ENCODE results near the gene KCNJ6.
A peak's percentile ranks its signal among the peaks of the same experiment; 100 is the strongest.

KCNJ6 gene

DNA sequence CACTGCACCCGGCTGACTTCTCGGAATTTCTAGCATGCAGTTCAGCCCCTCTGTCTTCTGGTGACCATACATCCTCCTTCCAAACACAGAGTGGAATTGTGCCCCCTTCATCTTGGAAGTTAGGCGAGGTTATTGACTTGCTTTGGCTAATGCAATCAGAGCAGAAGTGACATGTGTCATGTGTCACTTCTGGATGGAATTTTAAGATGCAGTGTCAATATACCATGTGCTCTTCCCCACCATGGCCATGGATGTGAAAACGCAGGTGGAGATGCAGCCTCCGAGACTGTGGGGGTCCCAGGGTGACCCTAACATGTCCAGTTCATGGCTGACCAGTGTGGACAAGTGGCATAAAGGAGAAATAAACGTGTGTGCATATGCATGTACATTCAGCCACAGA, 83.0 kb downstream of the KCNJ6 start:
- peaks cover 6% of the 10 kb centered on the region; the same call in 1 of the 2 replicates for H3K4me1 ChIP-seq (ENCODE audit: insufficient read depth, low read length)

DNA sequence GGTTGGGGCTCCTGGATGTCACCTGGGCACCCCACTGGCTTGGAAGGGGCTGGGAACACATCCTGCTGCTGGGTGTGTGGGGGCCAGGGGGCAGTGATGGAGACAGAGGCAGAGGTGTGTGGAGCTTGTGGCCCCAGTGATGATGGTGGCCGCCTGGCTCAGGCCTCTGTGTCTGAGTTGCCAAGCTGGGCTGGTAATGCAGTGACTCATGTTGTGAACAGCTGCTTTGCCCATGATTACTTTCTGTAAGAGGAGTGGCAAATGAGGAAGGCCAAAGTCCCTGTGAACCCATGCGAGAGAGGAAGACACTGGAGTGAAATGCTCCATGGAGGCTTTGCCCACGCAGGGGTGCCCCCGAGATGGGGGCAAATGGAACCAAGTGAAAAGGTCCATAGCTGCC, 86.8 kb downstream of the KCNJ6 start:
- H3K4me3 ChIP-seq (ENCODE audit: low read length) = no peak overlapping the region
- H3K4me1 ChIP-seq (ENCODE audit: insufficient read depth, low read length) = peaks cover 6% of the 10 kb centered on the region; the same call in 1 of the 2 replicates
- no peak overlapping the region for H3K9ac ChIP-seq (ENCODE audit: low read depth, low read length)
- H3K27me3 ChIP-seq (ENCODE audit: insufficient read depth, low read length) = no peaks in the 10 kb centered on the region
- no peaks in the 10 kb centered on the region for H3K36me3 ChIP-seq (ENCODE audit: insufficient read depth, low read depth, low read length)
- no peaks in the 10 kb centered on the region for H3K9me3 ChIP-seq (ENCODE audit: insufficient read depth, low read depth, low read length)
- no peak overlapping the region for H3K27ac ChIP-seq (ENCODE audit: low read length)

More for the DNA sequence above, 83.0 kb downstream of the KCNJ6 start:
- no peaks in the 10 kb centered on the region for H3K36me3 ChIP-seq (ENCODE audit: insufficient read depth, low read depth, low read length)
- no peaks in the 10 kb centered on the region for H3K9me3 ChIP-seq (ENCODE audit: insufficient read depth, low read depth, low read length)
- H3K27me3 ChIP-seq (ENCODE audit: insufficient read depth, low read length) = no peaks in the 10 kb centered on the region
- H3K9ac ChIP-seq (ENCODE audit: low read depth, low read length) = no peak overlapping the region
- H3K4me3 ChIP-seq (ENCODE audit: low read length) = no peak overlapping the region
- no peak overlapping the region for H3K27ac ChIP-seq (ENCODE audit: low read length)

DNA sequence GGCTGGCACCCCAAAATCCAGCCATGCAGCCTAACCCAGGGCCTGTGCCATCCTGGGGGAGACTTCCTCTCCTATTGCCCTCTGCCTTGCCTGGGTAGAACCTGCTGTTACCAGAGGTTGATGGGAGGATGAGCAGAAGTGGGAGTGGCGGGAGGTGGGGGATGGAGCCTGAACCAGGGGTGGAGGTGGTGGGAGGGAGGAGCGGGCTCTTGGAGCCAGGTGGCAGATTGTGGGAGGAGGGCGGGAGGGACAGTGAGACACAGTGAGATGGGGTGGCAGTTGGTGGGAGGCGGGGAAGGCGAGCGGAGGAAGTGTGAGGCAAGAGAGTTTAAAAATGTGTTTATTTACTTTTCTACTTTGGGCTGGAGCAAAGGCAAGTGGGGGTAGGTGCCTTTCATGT, 87.3 kb downstream of the KCNJ6 start:
- Histone ChIP-seq H3K9me3 (ENCODE audit: insufficient read depth, low read depth, low read length) (no peaks in the 10 kb centered on the region), H3K36me3 (ENCODE audit: insufficient read depth, low read depth, low read length) (no peaks in the 10 kb centered on the region), H3K4me3 (ENCODE audit: low read length) (no peak overlapping the region), H3K27ac (ENCODE audit: low read length) (no peak overlapping the region), H3K27me3 (ENCODE audit: insufficient read depth, low read length) (no peaks in the 10 kb centered on the region), H3K9ac (ENCODE audit: low read depth, low read length) (no peak overlapping the region), H3K4me1 (ENCODE audit: insufficient read depth, low read length) (peaks cover 6% of the 10 kb centered on the region; the same call in 1 of the 2 replicates)

DNA sequence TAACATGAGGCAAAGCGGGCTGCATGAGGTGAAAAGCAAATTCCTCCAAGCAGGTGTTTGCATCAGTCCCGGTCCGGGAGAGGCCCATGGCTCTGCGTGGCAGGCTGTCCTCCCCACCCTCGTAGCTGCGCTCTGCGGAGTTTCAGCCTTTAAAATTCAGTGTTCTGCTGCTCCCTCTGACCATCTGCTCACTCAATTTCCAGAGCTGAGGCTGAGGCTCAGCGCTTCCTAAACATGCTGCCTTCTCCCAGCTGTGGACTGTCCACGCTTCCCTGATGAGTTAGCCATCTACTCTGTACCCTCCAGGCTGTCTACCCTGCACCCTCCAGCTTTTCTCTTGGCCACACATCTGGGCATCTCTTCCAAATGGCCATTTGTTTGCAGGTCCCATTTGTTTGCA, 87.7 kb downstream of the KCNJ6 start:
- Histone ChIP-seq H3K4me3 (ENCODE audit: low read length) (no peak overlapping the region), H3K27ac (ENCODE audit: low read length) (no peak overlapping the region), H3K9ac (ENCODE audit: low read depth, low read length) (no peak overlapping the region)

DNA sequence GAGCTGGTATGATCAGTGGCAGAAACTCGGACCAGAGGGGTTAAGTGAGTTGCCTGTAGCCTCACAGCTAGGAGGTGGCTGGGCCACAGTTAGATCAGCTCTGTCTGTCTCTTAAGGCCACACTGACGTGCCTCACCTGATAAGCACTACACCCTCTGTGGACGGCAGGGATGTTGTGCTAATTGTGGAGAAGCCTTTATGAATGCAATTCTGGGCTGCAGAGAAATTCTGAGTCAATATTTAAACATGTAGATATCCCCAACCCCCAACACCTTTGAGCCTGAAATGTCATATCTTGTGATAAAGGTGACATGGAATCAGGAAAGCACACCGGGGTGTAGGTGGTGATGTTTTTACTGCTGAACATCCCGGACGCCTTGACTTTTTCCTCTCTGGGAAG, 88.3 kb downstream of the KCNJ6 start:
- Histone ChIP-seq H3K27ac (ENCODE audit: low read length) (no peak overlapping the region), H3K9me3 (ENCODE audit: insufficient read depth, low read depth, low read length) (no peaks in the 10 kb centered on the region), H3K4me3 (ENCODE audit: low read length) (no peak overlapping the region), H3K4me1 (ENCODE audit: insufficient read depth, low read length) (peaks cover 6% of the 10 kb centered on the region; the same call in 1 of the 2 replicates), H3K9ac (ENCODE audit: low read depth, low read length) (no peak overlapping the region), H3K36me3 (ENCODE audit: insufficient read depth, low read depth, low read length) (no peaks in the 10 kb centered on the region), H3K27me3 (ENCODE audit: insufficient read depth, low read length) (no peaks in the 10 kb centered on the region)

More for the DNA sequence above, 87.7 kb downstream of the KCNJ6 start:
- H3K4me1 ChIP-seq (ENCODE audit: insufficient read depth, low read length) = peaks cover 6% of the 10 kb centered on the region; the same call in 1 of the 2 replicates
- no peaks in the 10 kb centered on the region for H3K27me3 ChIP-seq (ENCODE audit: insufficient read depth, low read length)
- H3K36me3 ChIP-seq (ENCODE audit: insufficient read depth, low read depth, low read length) = no peaks in the 10 kb centered on the region
- no peaks in the 10 kb centered on the region for H3K9me3 ChIP-seq (ENCODE audit: insufficient read depth, low read depth, low read length)

DNA sequence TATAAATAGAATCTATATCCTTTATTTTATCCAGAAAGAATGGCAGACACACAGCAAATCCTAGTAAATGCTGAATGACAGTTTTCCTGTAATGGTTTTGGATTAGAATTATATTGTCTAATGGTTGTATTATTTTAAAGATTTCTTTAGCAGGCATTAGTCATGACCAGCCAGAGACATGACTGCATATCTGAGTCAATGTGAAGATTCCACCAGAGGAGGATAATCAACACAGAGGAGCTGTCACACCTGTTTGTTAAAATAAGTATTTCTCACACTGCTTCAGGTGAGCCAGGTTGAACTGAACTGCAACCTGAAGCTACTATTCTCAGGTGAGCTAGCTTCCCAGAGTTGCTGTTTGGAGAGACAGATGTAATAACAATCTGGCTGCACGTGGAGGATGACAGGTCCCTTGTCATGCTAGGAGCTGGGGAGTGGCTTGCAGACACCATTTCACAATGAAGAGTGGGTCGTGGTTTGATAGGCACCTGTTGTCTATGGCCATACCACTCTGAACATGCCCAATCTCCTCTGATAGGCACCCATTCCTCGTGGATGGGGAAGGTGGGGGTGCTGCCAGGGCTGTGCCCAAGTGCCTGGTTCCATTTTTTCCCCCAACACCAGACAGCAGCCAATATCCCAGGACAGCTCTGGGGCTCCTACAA, 94.3 kb downstream of the KCNJ6 start:
- Histone ChIP-seq H3K9me3 (ENCODE audit: insufficient read depth, low read depth, low read length) (no peaks in the 10 kb centered on the region), H3K9ac (ENCODE audit: low read depth, low read length) (no peak overlapping the region), H3K27me3 (ENCODE audit: insufficient read depth, low read length) (no peaks in the 10 kb centered on the region), H3K27ac (ENCODE audit: low read length) (no peak overlapping the region), H3K4me1 (ENCODE audit: insufficient read depth, low read length) (peaks cover 25% of the 10 kb centered on the region), H3K36me3 (ENCODE audit: insufficient read depth, low read depth, low read length) (no peaks in the 10 kb centered on the region), H3K4me3 (ENCODE audit: low read length) (no peak overlapping the region)

DNA sequence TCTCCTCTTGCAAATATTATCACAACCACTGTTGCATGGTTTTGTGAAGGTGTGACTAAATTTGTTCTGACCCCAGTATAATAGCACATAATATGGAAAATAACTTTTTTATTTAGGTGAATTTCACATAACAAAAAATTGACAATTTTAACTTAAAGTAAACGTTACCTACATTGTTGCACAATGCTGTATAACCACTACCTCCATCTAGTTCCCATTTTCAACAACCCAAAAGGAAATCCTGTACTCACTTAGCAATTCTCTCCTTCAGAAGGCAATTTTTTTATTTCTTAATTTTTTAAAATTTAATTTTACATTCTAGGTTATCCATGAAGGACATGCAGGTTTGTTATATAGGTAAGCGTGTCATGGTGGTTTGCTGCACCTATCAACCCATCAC, 95.2 kb downstream of the KCNJ6 start:
- no peaks in the 10 kb centered on the region for H3K36me3 ChIP-seq (ENCODE audit: insufficient read depth, low read depth, low read length)
- peaks cover 25% of the 10 kb centered on the region for H3K4me1 ChIP-seq (ENCODE audit: insufficient read depth, low read length)
- no peaks in the 10 kb centered on the region for H3K27me3 ChIP-seq (ENCODE audit: insufficient read depth, low read length)
- no peak overlapping the region for H3K9ac ChIP-seq (ENCODE audit: low read depth, low read length)
- no peaks in the 10 kb centered on the region for H3K9me3 ChIP-seq (ENCODE audit: insufficient read depth, low read depth, low read length)
- no peak overlapping the region for H3K4me3 ChIP-seq (ENCODE audit: low read length)
- no peak overlapping the region for H3K27ac ChIP-seq (ENCODE audit: low read length)

DNA sequence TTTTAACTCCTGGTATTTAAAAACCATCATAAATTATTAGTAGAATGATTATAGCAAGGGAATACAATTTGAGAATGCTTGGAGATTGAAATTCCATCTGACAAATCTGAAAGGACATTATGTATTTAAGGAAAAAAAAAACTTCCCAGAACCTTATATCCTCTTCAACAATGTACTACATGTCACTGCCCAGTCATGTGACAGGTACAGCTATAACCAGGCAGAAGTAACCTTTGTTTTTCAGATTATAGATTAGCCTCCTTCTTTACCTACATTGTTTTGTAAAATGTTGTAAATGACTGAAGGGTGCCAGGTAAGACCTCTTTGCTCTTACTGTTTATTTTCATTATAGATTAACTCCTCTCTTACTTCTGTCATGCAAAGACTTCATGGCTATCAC, 96.9 kb downstream of the KCNJ6 start:
- H3K27me3 ChIP-seq (ENCODE audit: insufficient read depth, low read length) = no peaks in the 10 kb centered on the region
- no peaks in the 10 kb centered on the region for H3K9me3 ChIP-seq (ENCODE audit: insufficient read depth, low read depth, low read length)
- peak overlapping the region; percentile 6; the same call in 1 of the 2 replicates for H3K9ac ChIP-seq (ENCODE audit: low read depth, low read length)
- no peaks in the 10 kb centered on the region for H3K36me3 ChIP-seq (ENCODE audit: insufficient read depth, low read depth, low read length)
- H3K4me1 ChIP-seq (ENCODE audit: insufficient read depth, low read length) = peaks cover 25% of the 10 kb centered on the region
- no peak overlapping the region; the same call in 1 of the 2 replicates for H3K4me3 ChIP-seq (ENCODE audit: low read length)
- no peak overlapping the region for H3K27ac ChIP-seq (ENCODE audit: low read length)

DNA sequence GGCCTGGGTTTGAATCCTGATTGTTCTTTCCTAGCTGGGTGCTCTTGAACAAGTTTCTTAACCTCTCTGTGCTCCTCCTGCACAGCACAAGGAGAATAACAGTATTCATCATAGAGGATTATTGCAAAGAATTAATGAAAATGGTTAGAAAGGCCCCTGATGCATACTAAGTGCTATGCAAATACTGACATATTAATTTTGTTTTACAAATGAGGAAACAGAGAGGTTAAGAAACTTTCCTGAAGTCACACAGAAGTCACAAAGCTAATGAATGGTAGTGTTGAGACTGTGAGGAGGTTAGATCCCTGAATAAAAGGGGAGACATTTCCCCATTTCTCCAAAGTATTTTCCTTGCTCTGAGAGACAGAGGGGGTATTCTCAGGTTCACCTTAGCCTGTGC, 99.0 kb downstream of the KCNJ6 start:
- H3K9me3 ChIP-seq (ENCODE audit: insufficient read depth, low read depth, low read length) = peaks cover 8% of the 10 kb centered on the region; the same call in 1 of the 2 replicates
- no peak overlapping the region for H3K9ac ChIP-seq (ENCODE audit: low read depth, low read length)
- H3K4me1 ChIP-seq (ENCODE audit: insufficient read depth, low read length) = peaks cover 25% of the 10 kb centered on the region
- H3K27me3 ChIP-seq (ENCODE audit: insufficient read depth, low read length) = no peaks in the 10 kb centered on the region
- no peaks in the 10 kb centered on the region for H3K36me3 ChIP-seq (ENCODE audit: insufficient read depth, low read depth, low read length)
- H3K27ac ChIP-seq (ENCODE audit: low read length) = no peak overlapping the region
- no peak overlapping the region for H3K4me3 ChIP-seq (ENCODE audit: low read length)

DNA sequence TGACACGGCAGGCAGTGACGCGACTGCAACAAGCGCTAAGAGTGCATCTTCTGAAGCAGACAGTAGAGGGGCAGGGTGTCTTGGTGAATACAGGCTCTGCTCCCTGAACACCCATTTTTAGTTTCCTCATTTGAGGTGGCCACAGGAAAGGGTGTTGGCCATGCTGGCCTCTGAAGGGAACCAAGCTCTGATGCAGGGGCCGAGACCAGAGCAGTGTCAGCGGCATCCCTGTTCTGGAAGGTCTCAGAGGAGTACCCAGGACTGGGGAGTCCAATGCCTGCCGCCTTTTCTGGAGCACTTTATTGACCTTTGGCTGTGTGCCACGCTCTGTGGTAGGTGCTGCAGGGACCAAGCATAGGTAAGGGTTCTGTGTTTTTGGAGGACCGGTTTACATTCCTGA, 100.4 kb downstream of the KCNJ6 start:
- no peak overlapping the region for H3K4me3 ChIP-seq (ENCODE audit: low read length)
- H3K36me3 ChIP-seq (ENCODE audit: insufficient read depth, low read depth, low read length) = no peaks in the 10 kb centered on the region
- H3K27me3 ChIP-seq (ENCODE audit: insufficient read depth, low read length) = no peaks in the 10 kb centered on the region
- peaks cover 22% of the 10 kb centered on the region for H3K4me1 ChIP-seq (ENCODE audit: insufficient read depth, low read length)
- no peak overlapping the region for H3K27ac ChIP-seq (ENCODE audit: low read length)
- H3K9me3 ChIP-seq (ENCODE audit: insufficient read depth, low read depth, low read length) = peaks cover 9% of the 10 kb centered on the region; the same call in 1 of the 2 replicates
- no peak overlapping the region for H3K9ac ChIP-seq (ENCODE audit: low read depth, low read length)

DNA sequence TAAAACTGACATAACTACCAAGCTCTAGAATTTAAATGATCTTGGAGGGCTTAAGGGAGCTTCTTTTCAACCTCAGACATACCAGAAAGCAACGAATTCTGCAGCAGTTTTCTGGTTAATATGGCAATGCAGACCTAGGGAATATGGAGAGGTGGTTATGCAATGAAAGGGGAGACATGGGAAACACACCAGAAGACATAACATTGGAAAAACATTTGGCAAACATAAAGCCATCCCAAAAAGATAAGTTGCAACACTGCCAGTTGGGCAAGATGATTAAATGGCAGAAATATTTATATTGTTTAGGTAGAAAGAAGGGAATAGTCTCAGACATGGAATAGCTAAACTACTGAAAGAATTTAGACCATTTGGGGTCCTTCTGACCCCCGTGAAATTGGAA, 104.5 kb downstream of the KCNJ6 start:
- no peaks in the 10 kb centered on the region for H3K27me3 ChIP-seq (ENCODE audit: insufficient read depth, low read length)
- H3K27ac ChIP-seq (ENCODE audit: low read length) = no peak overlapping the region
- peaks cover 9% of the 10 kb centered on the region; the same call in 1 of the 2 replicates for H3K9me3 ChIP-seq (ENCODE audit: insufficient read depth, low read depth, low read length)
- no peaks in the 10 kb centered on the region for H3K36me3 ChIP-seq (ENCODE audit: insufficient read depth, low read depth, low read length)
- H3K4me3 ChIP-seq (ENCODE audit: low read length) = no peak overlapping the region
- no peaks in the 10 kb centered on the region for H3K4me1 ChIP-seq (ENCODE audit: insufficient read depth, low read length)
- no peak overlapping the region for H3K9ac ChIP-seq (ENCODE audit: low read depth, low read length)

DNA sequence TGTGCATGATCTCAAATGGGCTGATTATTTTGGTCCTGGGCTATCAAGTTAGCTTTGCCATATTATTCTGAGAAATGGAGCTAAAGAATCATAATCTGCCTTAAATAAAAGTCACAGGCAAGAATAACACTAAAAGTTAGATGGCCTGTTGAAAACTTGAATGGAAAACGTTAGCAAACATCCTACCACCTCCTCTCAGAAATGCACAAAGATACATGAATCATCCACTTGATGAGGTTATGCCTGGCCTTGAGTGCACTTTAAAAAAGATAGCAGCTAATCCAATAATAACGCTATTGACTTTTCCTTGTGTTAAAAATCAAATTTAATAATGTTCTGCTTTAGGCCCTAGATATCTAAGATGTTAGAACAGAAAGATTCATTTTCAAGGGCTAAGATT, 108.0 kb downstream of the KCNJ6 start:
- H3K27me3 ChIP-seq (ENCODE audit: insufficient read depth, low read length) = no peaks in the 10 kb centered on the region
- no peak overlapping the region for H3K9ac ChIP-seq (ENCODE audit: low read depth, low read length)
- H3K4me1 ChIP-seq (ENCODE audit: insufficient read depth, low read length) = no peaks in the 10 kb centered on the region
- H3K36me3 ChIP-seq (ENCODE audit: insufficient read depth, low read depth, low read length) = no peaks in the 10 kb centered on the region
- H3K4me3 ChIP-seq (ENCODE audit: low read length) = no peak overlapping the region
- H3K9me3 ChIP-seq (ENCODE audit: insufficient read depth, low read depth, low read length) = peaks cover 9% of the 10 kb centered on the region; the same call in 1 of the 2 replicates
- H3K27ac ChIP-seq (ENCODE audit: low read length) = no peak overlapping the region

Measured in iPS-20b (cell line).